ENCODE measurements around the gene BABAM2. TPM values are rescaled to one million over a fixed set of nuclear protein-coding genes. Genes with fewer than 3 reads are reported as not detected.

Gene BABAM2
- total RNA-seq, 4 donors from 2014 or later: 35.0 to 70.5 (median 51.5) TPM

GRCh38 chr2:28071221-28071620 lies 180.7 kb downstream of the BABAM2 start:
- Histone ChIP-seq H3K27me3 (no peaks in the 10 kb centered on the region), H3K27ac (no peak overlapping the region), H3K4me3 (no peak overlapping the region), H3K9me3 (no peaks in the 10 kb centered on the region), H3K36me3 (no peaks in the 10 kb centered on the region), H3K4me1 (no peaks in the 10 kb centered on the region)
- TF ChIP-seq POLR2A (IDR thresholded peaks at IDR 0.05) (no peak), CTCF (IDR thresholded peaks at IDR 0.05) (no peak)
- DNase-seq: no peak

- no peak overlapping the region for H3K4me3 ChIP-seq
- H3K27ac ChIP-seq: no peak overlapping the region
- no peak for DNase-seq
- TF ChIP-seq CTCF (IDR thresholded peaks at IDR 0.05) (no peak), POLR2A (IDR thresholded peaks at IDR 0.05) (no peak)
- no peaks in the 10 kb centered on the region for H3K9me3 ChIP-seq
- no peaks in the 10 kb centered on the region for H3K27me3 ChIP-seq
- H3K4me1 ChIP-seq: no peaks in the 10 kb centered on the region
- H3K36me3 ChIP-seq: no peaks in the 10 kb centered on the region
These were observed 183.6 kb downstream of the BABAM2 start for GRCh38 chr2:28074137-28074536.

GRCh38 chr2:28080911-28081310 lies 190.4 kb downstream of the BABAM2 start:
- peak overlapping the region in 1 of 4 donors; percentile 22 for H3K27ac ChIP-seq
- no peaks in the 10 kb centered on the region for H3K9me3 ChIP-seq
- no peak for TF ChIP-seq CTCF (IDR thresholded peaks at IDR 0.05)
- no peaks in the 10 kb centered on the region for H3K27me3 ChIP-seq
- no peak overlapping the region for H3K4me3 ChIP-seq
- peak in 1 of 3 donors; percentile 43 for DNase-seq
- no peaks in the 10 kb centered on the region for H3K4me1 ChIP-seq
- no peaks in the 10 kb centered on the region for H3K36me3 ChIP-seq

- no peaks in the 10 kb centered on the region for H3K4me1 ChIP-seq
- H3K27ac ChIP-seq: no peak overlapping the region
- TF ChIP-seq CTCF (IDR thresholded peaks at IDR 0.05): no peak
- TF ChIP-seq POLR2A (IDR thresholded peaks at IDR 0.05): no peak
- H3K9me3 ChIP-seq: no peaks in the 10 kb centered on the region
- no peak for DNase-seq
- no peaks in the 10 kb centered on the region for H3K27me3 ChIP-seq
- no peaks in the 10 kb centered on the region for H3K36me3 ChIP-seq
- no peak overlapping the region for H3K4me3 ChIP-seq
These were observed 191.6 kb downstream of the BABAM2 start for GRCh38 chr2:28082131-28082530.

- no peaks in the 10 kb centered on the region for H3K9me3 ChIP-seq
- no peak overlapping the region for H3K4me3 ChIP-seq
- H3K36me3 ChIP-seq: no peaks in the 10 kb centered on the region
- no peaks in the 10 kb centered on the region for H3K4me1 ChIP-seq
- no peaks in the 10 kb centered on the region for H3K27me3 ChIP-seq
- no peak for DNase-seq
- TF ChIP-seq CTCF (IDR thresholded peaks at IDR 0.05) (no peak), POLR2A (IDR thresholded peaks at IDR 0.05) (no peak)
- no peak overlapping the region for H3K27ac ChIP-seq
These were observed 192.9 kb downstream of the BABAM2 start for GRCh38 chr2:28083476-28083875.

GRCh38 chr2:28084564-28084963 lies 194.0 kb downstream of the BABAM2 start:
- no peaks in the 10 kb centered on the region for H3K27me3 ChIP-seq
- H3K9me3 ChIP-seq: no peaks in the 10 kb centered on the region
- no peak overlapping the region for H3K27ac ChIP-seq
- no peak for DNase-seq
- H3K36me3 ChIP-seq: no peaks in the 10 kb centered on the region
- TF ChIP-seq CTCF (IDR thresholded peaks at IDR 0.05): no peak
- TF ChIP-seq POLR2A (IDR thresholded peaks at IDR 0.05): no peak
- no peaks in the 10 kb centered on the region for H3K4me1 ChIP-seq
- H3K4me3 ChIP-seq: no peak overlapping the region

All from Peyer's patch (tissue), 4 donors.